ENCODE results near the gene IAH1.

Gene IAH1

DNA sequence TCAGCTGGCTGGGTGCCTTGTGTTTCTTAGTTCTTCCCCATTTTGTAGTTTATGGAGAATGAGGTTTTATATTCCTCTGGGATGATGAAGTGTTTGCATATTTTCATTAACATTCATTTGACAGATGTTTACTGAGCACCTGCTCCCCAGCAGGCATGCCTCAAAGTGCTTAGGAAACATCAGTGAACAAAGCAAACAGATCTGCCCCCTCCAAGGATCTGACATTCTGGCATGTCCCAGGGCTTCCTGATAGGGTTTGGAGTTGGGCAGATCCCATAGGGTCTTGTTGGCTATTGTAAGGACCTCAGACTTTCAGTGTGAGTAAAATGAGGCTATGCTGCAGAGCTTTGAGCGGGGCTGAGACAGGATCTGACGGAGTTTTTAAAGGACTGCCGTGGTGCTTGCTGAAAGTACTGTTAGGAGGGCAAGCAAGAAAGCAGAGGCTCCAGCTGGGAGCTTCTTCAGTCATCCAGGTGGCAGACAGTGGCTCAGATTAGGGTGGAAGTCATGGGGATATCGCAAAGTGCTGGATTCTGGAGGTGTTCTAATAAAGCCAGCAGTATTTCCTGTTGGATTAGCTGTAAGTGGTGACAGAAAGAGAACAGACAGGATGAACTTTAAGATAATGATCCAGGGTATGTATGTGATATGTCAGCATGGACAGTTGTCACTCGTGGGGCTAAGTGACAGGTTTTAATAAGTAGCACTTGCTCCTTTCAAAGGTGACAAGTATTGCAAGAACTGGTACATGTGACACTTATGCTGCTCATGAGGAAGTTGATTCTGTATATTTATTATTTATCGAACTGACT lies 11.3 kb upstream of the IAH1 start:
- no peak for TF ChIP-seq CTCF (IDR thresholded peaks at IDR 0.05; ENCODE audit: insufficient read depth, low read length, poor library complexity, severe bottlenecking)
- no peak for TF ChIP-seq EZH2phosphoT487 (conservative IDR thresholded peaks at IDR 0.05; ENCODE audit: low read length)

DNA sequence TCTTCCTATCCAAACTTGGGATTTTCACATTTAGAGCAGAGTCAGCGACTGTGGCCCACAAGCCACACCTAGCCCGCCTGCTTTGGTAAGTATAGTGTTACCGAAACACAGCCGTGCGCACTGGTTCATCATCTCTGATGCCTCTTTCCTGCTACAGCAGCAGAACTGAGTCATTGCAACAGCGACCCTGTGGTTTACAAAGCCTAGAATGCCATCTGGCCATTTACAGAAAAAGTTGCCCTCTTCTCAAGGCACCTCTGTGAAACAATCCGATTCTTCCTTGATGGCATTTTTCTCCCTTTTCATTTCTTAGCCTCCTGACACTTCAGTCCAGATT lies 10.7 kb upstream of the IAH1 start:
- H3K9me2 ChIP-seq (replicated peaks; ENCODE audit: insufficient read depth, low read length) = no peaks in the 10 kb centered on the region
- no peak overlapping the region for H3K27ac ChIP-seq (ENCODE audit: low read depth, low read length)
- H3K9ac ChIP-seq (ENCODE audit: low read length) = no peak overlapping the region
- no peaks in the 10 kb centered on the region for H3K27me3 ChIP-seq (ENCODE audit: low read length)
- no peaks in the 10 kb centered on the region for H4K20me1 ChIP-seq (ENCODE audit: low read depth, low read length)
- TF ChIP-seq EZH2phosphoT487 (conservative IDR thresholded peaks at IDR 0.05; ENCODE audit: low read length) (no peak), CTCF (IDR thresholded peaks at IDR 0.05; ENCODE audit: insufficient read depth, low read length, poor library complexity, severe bottlenecking) (no peak)
- no peaks in the 10 kb centered on the region for H3K9me3 ChIP-seq (ENCODE audit: insufficient read depth, low read length)
- H2AFZ ChIP-seq (ENCODE audit: low read depth, low read length, severe bottlenecking) = no peak overlapping the region
- H3F3A ChIP-seq (ENCODE audit: insufficient read depth) = 0 out of 2 replicates have a peak, but pooled peaks cover 5% of the 10 kb centered on the region
- H3K4me3 ChIP-seq (ENCODE audit: insufficient read depth, low read length, poor library complexity, severe bottlenecking) = no peak overlapping the region
- peaks cover 3% of the 10 kb centered on the region; the same call in 1 of the 2 replicates for H3K36me3 ChIP-seq (ENCODE audit: low read length)
- no peak overlapping the region for H3K4me2 ChIP-seq (ENCODE audit: low read depth, low read length, poor library complexity, severe bottlenecking)
- no peaks in the 10 kb centered on the region for H3K79me2 ChIP-seq (ENCODE audit: insufficient read depth, low read length)

More for the DNA sequence above, 11.3 kb upstream of the IAH1 start:
- no peak overlapping the region for H3K9ac ChIP-seq (ENCODE audit: low read length)
- no peaks in the 10 kb centered on the region for H3K79me2 ChIP-seq (ENCODE audit: insufficient read depth, low read length)
- H3K9me3 ChIP-seq (ENCODE audit: insufficient read depth, low read length) = no peaks in the 10 kb centered on the region
- H3K4me3 ChIP-seq (ENCODE audit: insufficient read depth, low read length, poor library complexity, severe bottlenecking) = no peak overlapping the region
- no peaks in the 10 kb centered on the region for H3K27me3 ChIP-seq (ENCODE audit: low read length)
- H2AFZ ChIP-seq (ENCODE audit: low read depth, low read length, severe bottlenecking) = no peak overlapping the region
- H4K20me1 ChIP-seq (ENCODE audit: low read depth, low read length) = no peaks in the 10 kb centered on the region
- peaks cover 3% of the 10 kb centered on the region; the same call in 1 of the 2 replicates for H3K36me3 ChIP-seq (ENCODE audit: low read length)
- H3K9me2 ChIP-seq (replicated peaks; ENCODE audit: insufficient read depth, low read length) = no peaks in the 10 kb centered on the region
- H3K4me2 ChIP-seq (ENCODE audit: low read depth, low read length, poor library complexity, severe bottlenecking) = no peak overlapping the region
- H3F3A ChIP-seq (ENCODE audit: insufficient read depth) = 0 out of 2 replicates have a peak, but pooled peaks cover 5% of the 10 kb centered on the region
- H3K27ac ChIP-seq (ENCODE audit: low read depth, low read length) = no peak overlapping the region

DNA sequence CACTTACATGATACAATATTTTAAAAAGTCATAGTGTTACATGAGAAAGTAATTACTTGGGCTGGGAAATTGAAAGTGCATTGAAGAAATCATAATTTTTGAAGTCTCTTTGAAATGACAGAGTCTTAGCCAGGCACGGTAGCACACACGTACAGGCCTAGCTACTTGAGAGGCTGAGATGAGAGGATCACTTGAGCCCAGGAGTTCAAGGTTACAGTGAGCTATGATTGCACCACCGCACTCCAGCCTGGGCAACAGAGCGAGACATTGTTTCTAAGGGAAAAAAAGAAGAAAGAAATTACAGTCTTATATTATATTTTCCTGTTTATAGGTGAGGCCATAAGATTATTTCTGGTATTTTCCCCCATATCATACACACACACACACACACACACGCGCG lies 9.2 kb upstream of the IAH1 start:
- H3K9me2 ChIP-seq (replicated peaks; ENCODE audit: insufficient read depth, low read length) = no peaks in the 10 kb centered on the region
- no peak overlapping the region for H3K4me2 ChIP-seq (ENCODE audit: low read depth, low read length, poor library complexity, severe bottlenecking)
- H3K27me3 ChIP-seq (ENCODE audit: low read length) = no peaks in the 10 kb centered on the region
- no peaks in the 10 kb centered on the region for H3K9me3 ChIP-seq (ENCODE audit: insufficient read depth, low read length)
- no peak overlapping the region for H2AFZ ChIP-seq (ENCODE audit: low read depth, low read length, severe bottlenecking)
- 0 out of 2 replicates have a peak, but pooled peaks cover 5% of the 10 kb centered on the region for H3F3A ChIP-seq (ENCODE audit: insufficient read depth)
- TF ChIP-seq EZH2phosphoT487 (conservative IDR thresholded peaks at IDR 0.05; ENCODE audit: low read length) = no peak
- no peak for TF ChIP-seq CTCF (IDR thresholded peaks at IDR 0.05; ENCODE audit: insufficient read depth, low read length, poor library complexity, severe bottlenecking)
- no peaks in the 10 kb centered on the region; the same call in 1 of the 2 replicates for H3K36me3 ChIP-seq (ENCODE audit: low read length)
- H4K20me1 ChIP-seq (ENCODE audit: low read depth, low read length) = no peaks in the 10 kb centered on the region
- no peaks in the 10 kb centered on the region for H3K79me2 ChIP-seq (ENCODE audit: insufficient read depth, low read length)
- H3K9ac ChIP-seq (ENCODE audit: low read length) = no peak overlapping the region
- H3K27ac ChIP-seq (ENCODE audit: low read depth, low read length) = no peak overlapping the region
- no peak overlapping the region for H3K4me3 ChIP-seq (ENCODE audit: insufficient read depth, low read length, poor library complexity, severe bottlenecking)
